Type B pancreatic cell (in vitro differentiated cells): ENCODE data around the gene PIAS3. TPM values are rescaled to one million over a fixed set of nuclear protein-coding genes. Genes with fewer than 3 reads are reported as not detected.

Experiments used
- DNase-seq: peaks from one replicate; pipeline ENCODE4 v3.0.0; 2021; ENCODE audit warnings: mixed read lengths; ENCODE audit not compliant: unreplicated experiment; ENCODE audit errors: extremely low spot score
- H3K27ac Mint-ChIP-seq: 2 replicates; pipeline ENCODE4 v1.8.0; 2021; ENCODE audit warnings: mild to moderate bottlenecking, mixed read lengths
- H3K27me3 Mint-ChIP-seq: 2 replicates; pipeline ENCODE4 v1.8.0; 2021; ENCODE audit warnings: mixed read lengths
- H3K36me3 Mint-ChIP-seq: 2 replicates; pipeline ENCODE4 v1.8.0; 2021; ENCODE audit warnings: mixed read lengths
- H3K4me1 Mint-ChIP-seq: one replicate; pipeline ENCODE4 v1.8.0; 2021; ENCODE audit warnings: mixed read lengths; ENCODE audit not compliant: unreplicated experiment
- H3K4me3 Mint-ChIP-seq: 2 replicates; pipeline ENCODE4 v1.8.0; 2021; ENCODE audit warnings: mild to moderate bottlenecking, mixed read lengths
- H3K9me3 Mint-ChIP-seq: 2 replicates; pipeline ENCODE4 v1.8.0; 2021; ENCODE audit warnings: mixed read lengths
- CTCF ChIP-seq: fragments of 200-600 bp; sonication (generic); conservative IDR thresholded peaks from 2 replicates; pipeline ENCODE4 v1.5.0; 2021; ENCODE audit warnings: antibody characterized with exemption, mild to moderate bottlenecking
- long read RNA-seq: library from polyadenylated mRNA; unstranded; transcript quantifications from one replicate; pipeline ENCODE4 v2.0.0, GENCODE V29; 2020
- total RNA-seq: library from RNA; stranded (reverse); gene quantifications from 2 replicates; pipeline ENCODE4 v1.2.1, GENCODE V29; 2021; ENCODE audit warnings: low replicate concordance

Gene PIAS3
- 18.4 and 40.0 TPM in 2 replicates for total RNA-seq
- long read RNA-seq, partial matches to known transcripts, result 1 of 2 reads
- long read RNA-seq, other reads (novel, unspliced or antisense), result 1 of 2 reads

GRCh38 chr1:145858901-145859490, at the start of gene PIAS3:
PIAS3 (minus strand) TSS chr1:145859081; CDS start chr1:145858990, 91 bp downstream.
- Mint-ChIP-seq H3K4me3 (peak within 1 kb of the TSS; percentile 99), H3K36me3 (peaks cover 12% of the 10 kb centered on the region), H3K27me3 (peaks cover 8% of the 10 kb centered on the region), H3K9me3 (no peaks in the 10 kb centered on the region), H3K4me1 (peaks cover 5% of the 10 kb centered on the region), H3K27ac (peak within 1 kb of the TSS; percentile 91)
- TF ChIP-seq CTCF, result no peak
- DNase-seq, result peak; percentile 95

- no peaks in the 10 kb centered on the region for H3K27me3 Mint-ChIP-seq
- DNase-seq, result no peak
- H3K27ac Mint-ChIP-seq, result no peak overlapping the region
- no peak for TF ChIP-seq CTCF
- H3K4me1 Mint-ChIP-seq, result peaks cover 5% of the 10 kb centered on the region
- H3K9me3 Mint-ChIP-seq, result no peaks in the 10 kb centered on the region
- H3K36me3 Mint-ChIP-seq, result peaks cover 3% of the 10 kb centered on the region
- H3K4me3 Mint-ChIP-seq, result no peak overlapping the region
Measured at GRCh38 chr1:145908653-145909052, 49.8 kb upstream of the PIAS3 start.

GRCh38 chr1:145906954-145907753, 48.3 kb upstream of the PIAS3 start:
- no peak for DNase-seq
- H3K4me1 Mint-ChIP-seq, result peaks cover 5% of the 10 kb centered on the region
- no peaks in the 10 kb centered on the region for H3K27me3 Mint-ChIP-seq
- no peak overlapping the region for H3K4me3 Mint-ChIP-seq
- TF ChIP-seq CTCF, result no peak
- H3K27ac Mint-ChIP-seq, result no peak overlapping the region
- H3K36me3 Mint-ChIP-seq, result peaks cover 3% of the 10 kb centered on the region
- H3K9me3 Mint-ChIP-seq, result no peaks in the 10 kb centered on the region

GRCh38 chr1:145901312-145902021, 42.6 kb upstream of the PIAS3 start:
- Mint-ChIP-seq H3K27ac (no peak overlapping the region), H3K36me3 (peaks cover under 1% of the 10 kb centered on the region), H3K4me1 (no peaks in the 10 kb centered on the region), H3K4me3 (no peak overlapping the region), H3K9me3 (no peaks in the 10 kb centered on the region), H3K27me3 (no peaks in the 10 kb centered on the region)
- DNase-seq, result no peak
- TF ChIP-seq CTCF, result no peak

- no peak for DNase-seq
- H3K27me3 Mint-ChIP-seq, result no peaks in the 10 kb centered on the region
- no peak overlapping the region for H3K4me3 Mint-ChIP-seq
- no peaks in the 10 kb centered on the region for H3K36me3 Mint-ChIP-seq
- no peak overlapping the region for H3K27ac Mint-ChIP-seq
- no peak for TF ChIP-seq CTCF
- H3K9me3 Mint-ChIP-seq, result no peaks in the 10 kb centered on the region
- H3K4me1 Mint-ChIP-seq, result no peaks in the 10 kb centered on the region
Measured at GRCh38 chr1:145898756-145899155, 39.9 kb upstream of the PIAS3 start.
